ENCODE data around the gene ANKLE2.
A peak's percentile ranks its signal among the peaks of the same experiment; 100 is the strongest.
"Not testable (repeated sequence)": the region's sequence is repeated elsewhere in the genome, so short reads cannot be mapped to it uniquely, and the experiment has no call there.

Gene ANKLE2

GRCh38 chr12:132695431-132695830 lies 66.2 kb downstream of the ANKLE2 start:
- no peaks in the 10 kb centered on the region for H3K4me1 ChIP-seq (ENCODE audit: control insufficient read depth, insufficient read depth, low read length)
- H3K9me3 ChIP-seq (ENCODE audit: control insufficient read depth, insufficient read depth, low read length), result no peaks in the 10 kb centered on the region
- no peaks in the 10 kb centered on the region for H3K27me3 ChIP-seq (ENCODE audit: control insufficient read depth, insufficient read depth, low read length)
- no peak overlapping the region for H3K4me3 ChIP-seq (ENCODE audit: low read depth, low read length)
- no peak overlapping the region for H3K9ac ChIP-seq (ENCODE audit: low read depth, low read length)
- H3K36me3 ChIP-seq (ENCODE audit: control insufficient read depth, insufficient read depth, low read length), result peaks cover 7% of the 10 kb centered on the region

- H3K36me3 ChIP-seq (ENCODE audit: control insufficient read depth, insufficient read depth, low read length); H3K4me1 ChIP-seq (ENCODE audit: control insufficient read depth, insufficient read depth, low read length); H3K9ac ChIP-seq (ENCODE audit: low read depth, low read length); H3K9me3 ChIP-seq (ENCODE audit: control insufficient read depth, insufficient read depth, low read length); H3K4me3 ChIP-seq (ENCODE audit: low read depth, low read length); H3K27me3 ChIP-seq (ENCODE audit: control insufficient read depth, insufficient read depth, low read length): not testable (repeated sequence)
Observed at GRCh38 chr12:132694888-132695287, 66.7 kb downstream of the ANKLE2 start.

- not testable (repeated sequence) for H3K36me3 ChIP-seq (ENCODE audit: control insufficient read depth, insufficient read depth, low read length); H3K9me3 ChIP-seq (ENCODE audit: control insufficient read depth, insufficient read depth, low read length); H3K9ac ChIP-seq (ENCODE audit: low read depth, low read length); H3K4me3 ChIP-seq (ENCODE audit: low read depth, low read length); H3K4me1 ChIP-seq (ENCODE audit: control insufficient read depth, insufficient read depth, low read length)
- peaks cover 11% of the 10 kb centered on the region for H3K27me3 ChIP-seq (ENCODE audit: control insufficient read depth, insufficient read depth, low read length)
Observed at GRCh38 chr12:132692030-132692429, 69.6 kb downstream of the ANKLE2 start.

- Histone ChIP-seq H3K4me1 (ENCODE audit: control insufficient read depth, insufficient read depth, low read length) (no peaks in the 10 kb centered on the region), H3K9me3 (ENCODE audit: control insufficient read depth, insufficient read depth, low read length) (no peaks in the 10 kb centered on the region), H3K27me3 (ENCODE audit: control insufficient read depth, insufficient read depth, low read length) (peaks cover 11% of the 10 kb centered on the region), H3K36me3 (ENCODE audit: control insufficient read depth, insufficient read depth, low read length) (no peaks in the 10 kb centered on the region), H3K4me3 (ENCODE audit: low read depth, low read length) (no peak overlapping the region), H3K9ac (ENCODE audit: low read depth, low read length) (no peak overlapping the region)
Observed at GRCh38 chr12:132690112-132690511, 71.5 kb downstream of the ANKLE2 start.

- H3K9ac ChIP-seq (ENCODE audit: low read depth, low read length), result no peak overlapping the region
- H3K4me3 ChIP-seq (ENCODE audit: low read depth, low read length), result peak overlapping the region; percentile 18
Observed at GRCh38 chr12:132689227-132689626, 72.4 kb downstream of the ANKLE2 start.

GRCh38 chr12:132687211-132688164 lies 74.1 kb downstream of the ANKLE2 start, which contains the start of the genes POLE and PXMP2:
TSS of gene POLE (minus strand) at chr12:132687342. CDS start at chr12:132687315, 27 bp downstream.
TSS of gene PXMP2 (plus strand) at chr12:132687587. CDS start at chr12:132687671, 84 bp downstream.
- peak within 1 kb of the TSS; percentile 70 for H3K9ac ChIP-seq (ENCODE audit: low read depth, low read length)
- H3K4me3 ChIP-seq (ENCODE audit: low read depth, low read length), result peak within 1 kb of the TSS; percentile 52
- H3K9me3 ChIP-seq (ENCODE audit: control insufficient read depth, insufficient read depth, low read length), result no peaks in the 10 kb centered on the region
- H3K4me1 ChIP-seq (ENCODE audit: control insufficient read depth, insufficient read depth, low read length), result no peaks in the 10 kb centered on the region
- no peaks in the 10 kb centered on the region for H3K36me3 ChIP-seq (ENCODE audit: control insufficient read depth, insufficient read depth, low read length)
- peaks cover 11% of the 10 kb centered on the region for H3K27me3 ChIP-seq (ENCODE audit: control insufficient read depth, insufficient read depth, low read length)

More at GRCh38 chr12:132689227-132689626, 72.4 kb downstream of the ANKLE2 start:
- H3K4me1 ChIP-seq (ENCODE audit: control insufficient read depth, insufficient read depth, low read length), result no peaks in the 10 kb centered on the region
- H3K36me3 ChIP-seq (ENCODE audit: control insufficient read depth, insufficient read depth, low read length), result no peaks in the 10 kb centered on the region
- H3K9me3 ChIP-seq (ENCODE audit: control insufficient read depth, insufficient read depth, low read length), result no peaks in the 10 kb centered on the region
- H3K27me3 ChIP-seq (ENCODE audit: control insufficient read depth, insufficient read depth, low read length), result peaks cover 11% of the 10 kb centered on the region

- H3K9me3 ChIP-seq (ENCODE audit: control insufficient read depth, insufficient read depth, low read length), result no peaks in the 10 kb centered on the region
- H3K27me3 ChIP-seq (ENCODE audit: control insufficient read depth, insufficient read depth, low read length), result peaks cover 11% of the 10 kb centered on the region
- no peaks in the 10 kb centered on the region for H3K36me3 ChIP-seq (ENCODE audit: control insufficient read depth, insufficient read depth, low read length)
- H3K9ac ChIP-seq (ENCODE audit: low read depth, low read length), result peak overlapping the region; percentile 70
- H3K4me3 ChIP-seq (ENCODE audit: low read depth, low read length), result peak overlapping the region; percentile 52
- no peaks in the 10 kb centered on the region for H3K4me1 ChIP-seq (ENCODE audit: control insufficient read depth, insufficient read depth, low read length)
Observed at GRCh38 chr12:132686825-132687210, 74.8 kb downstream of the ANKLE2 start.

- Histone ChIP-seq H3K27me3 (ENCODE audit: control insufficient read depth, insufficient read depth, low read length) (peaks cover 11% of the 10 kb centered on the region), H3K4me3 (ENCODE audit: low read depth, low read length) (no peak overlapping the region), H3K4me1 (ENCODE audit: control insufficient read depth, insufficient read depth, low read length) (no peaks in the 10 kb centered on the region), H3K9ac (ENCODE audit: low read depth, low read length) (no peak overlapping the region), H3K36me3 (ENCODE audit: control insufficient read depth, insufficient read depth, low read length) (no peaks in the 10 kb centered on the region), H3K9me3 (ENCODE audit: control insufficient read depth, insufficient read depth, low read length) (no peaks in the 10 kb centered on the region)
Observed at GRCh38 chr12:132685400-132685799, 76.2 kb downstream of the ANKLE2 start.

- no peak overlapping the region for H3K9ac ChIP-seq (ENCODE audit: low read depth, low read length)
- H3K4me1 ChIP-seq (ENCODE audit: control insufficient read depth, insufficient read depth, low read length), result no peaks in the 10 kb centered on the region
- peaks cover 56% of the 10 kb centered on the region for H3K36me3 ChIP-seq (ENCODE audit: control insufficient read depth, insufficient read depth, low read length)
- no peaks in the 10 kb centered on the region for H3K9me3 ChIP-seq (ENCODE audit: control insufficient read depth, insufficient read depth, low read length)
- no peaks in the 10 kb centered on the region for H3K27me3 ChIP-seq (ENCODE audit: control insufficient read depth, insufficient read depth, low read length)
- H3K4me3 ChIP-seq (ENCODE audit: low read depth, low read length), result no peak overlapping the region
Observed at GRCh38 chr12:132677492-132677891, 84.1 kb downstream of the ANKLE2 start.

GRCh38 chr12:132675757-132676432 lies 85.7 kb downstream of the ANKLE2 start:
- Histone ChIP-seq H3K9me3 (ENCODE audit: control insufficient read depth, insufficient read depth, low read length) (no peaks in the 10 kb centered on the region), H3K36me3 (ENCODE audit: control insufficient read depth, insufficient read depth, low read length) (peaks cover 64% of the 10 kb centered on the region), H3K4me3 (ENCODE audit: low read depth, low read length) (no peak overlapping the region), H3K9ac (ENCODE audit: low read depth, low read length) (no peak overlapping the region), H3K27me3 (ENCODE audit: control insufficient read depth, insufficient read depth, low read length) (no peaks in the 10 kb centered on the region), H3K4me1 (ENCODE audit: control insufficient read depth, insufficient read depth, low read length) (no peaks in the 10 kb centered on the region)
